ENCODE data around the gene MAGI2.
A peak's percentile ranks its signal among the peaks of the same experiment; 100 is the strongest.

The MAGI2 gene

GRCh38 chr7:79302293-79302692 lies 151.2 kb downstream of the MAGI2 start:
- DNase-seq (ENCODE audit: low spot score): no peak

- no peak for DNase-seq (ENCODE audit: low spot score)
These were observed 152.0 kb downstream of the MAGI2 start for GRCh38 chr7:79301419-79301818.

DNA sequence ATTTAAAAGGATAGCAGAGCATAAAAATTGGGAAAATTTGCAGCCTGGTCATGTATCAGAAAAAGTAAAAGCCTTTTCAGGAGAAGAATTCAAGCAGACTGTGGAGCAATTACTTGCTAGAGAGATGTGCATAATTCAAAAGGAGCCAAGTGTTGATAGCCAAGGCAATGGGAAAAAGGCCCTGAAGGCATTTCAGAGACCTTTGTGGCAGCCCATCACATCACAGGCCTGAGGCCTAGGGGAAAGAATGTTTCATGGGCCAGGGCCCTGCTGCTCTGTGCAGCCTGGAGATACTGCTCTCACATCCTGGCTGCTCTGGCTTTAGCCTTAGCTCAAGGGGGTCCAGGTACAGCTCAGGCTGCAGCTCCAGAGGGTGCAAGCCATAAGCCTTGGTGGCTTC lies 152.9 kb downstream of the MAGI2 start:
- DNase-seq (ENCODE audit: low spot score): no peak

- DNase-seq (ENCODE audit: low spot score): peak; percentile 6
These were observed 155.2 kb downstream of the MAGI2 start for GRCh38 chr7:79298145-79298760.

- no peak for DNase-seq (ENCODE audit: low spot score)
These were observed 156.7 kb downstream of the MAGI2 start for GRCh38 chr7:79296553-79297320.

DNA sequence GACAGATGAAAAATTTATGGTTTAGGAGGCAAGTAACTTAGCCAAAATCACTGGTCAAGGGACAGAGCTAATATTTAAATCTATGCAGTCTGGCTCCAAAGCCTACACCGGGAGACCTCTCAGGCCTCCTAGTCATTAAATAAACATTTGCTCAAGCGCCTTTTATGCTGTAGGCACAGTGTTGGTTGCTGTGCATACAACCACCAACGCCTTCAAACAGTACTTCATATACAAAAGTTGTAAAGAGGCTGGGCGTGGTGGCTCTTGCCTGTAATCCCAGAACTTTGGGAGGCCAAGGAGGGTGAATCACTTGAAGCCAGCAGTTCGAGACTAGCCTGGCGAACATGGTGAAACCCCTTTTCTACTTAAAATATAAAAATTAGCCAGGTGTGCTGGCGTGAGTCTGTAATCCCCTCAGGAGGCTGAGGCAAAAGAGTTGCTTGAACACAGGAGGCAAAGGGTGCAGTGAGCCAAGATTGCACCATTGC lies 159.8 kb downstream of the MAGI2 start:
- DNase-seq (ENCODE audit: low spot score): no peak

DNA sequence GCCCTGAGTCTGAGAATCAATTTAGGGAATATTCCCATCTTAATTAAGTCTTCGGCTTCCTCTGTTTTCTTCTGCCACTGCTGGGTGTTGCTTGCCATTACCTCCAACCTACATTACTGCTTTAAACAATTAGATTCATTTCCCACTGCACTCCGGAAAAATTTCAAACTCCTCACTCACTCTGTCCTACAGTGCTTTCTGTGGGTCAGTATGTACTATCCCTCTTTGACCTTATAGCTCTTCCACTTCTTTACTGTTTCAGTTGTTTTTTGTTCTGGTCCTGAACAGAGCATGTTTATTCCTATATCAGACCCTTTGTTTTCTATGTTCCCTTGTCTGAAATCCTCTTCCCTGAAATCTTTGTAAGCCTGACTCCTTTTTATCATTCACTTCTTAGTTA lies 160.6 kb downstream of the MAGI2 start:
- DNase-seq (ENCODE audit: low spot score): no peak

GRCh38 chr7:79291498-79291865 lies 162.0 kb downstream of the MAGI2 start:
- no peak for DNase-seq (ENCODE audit: low spot score)

DNA sequence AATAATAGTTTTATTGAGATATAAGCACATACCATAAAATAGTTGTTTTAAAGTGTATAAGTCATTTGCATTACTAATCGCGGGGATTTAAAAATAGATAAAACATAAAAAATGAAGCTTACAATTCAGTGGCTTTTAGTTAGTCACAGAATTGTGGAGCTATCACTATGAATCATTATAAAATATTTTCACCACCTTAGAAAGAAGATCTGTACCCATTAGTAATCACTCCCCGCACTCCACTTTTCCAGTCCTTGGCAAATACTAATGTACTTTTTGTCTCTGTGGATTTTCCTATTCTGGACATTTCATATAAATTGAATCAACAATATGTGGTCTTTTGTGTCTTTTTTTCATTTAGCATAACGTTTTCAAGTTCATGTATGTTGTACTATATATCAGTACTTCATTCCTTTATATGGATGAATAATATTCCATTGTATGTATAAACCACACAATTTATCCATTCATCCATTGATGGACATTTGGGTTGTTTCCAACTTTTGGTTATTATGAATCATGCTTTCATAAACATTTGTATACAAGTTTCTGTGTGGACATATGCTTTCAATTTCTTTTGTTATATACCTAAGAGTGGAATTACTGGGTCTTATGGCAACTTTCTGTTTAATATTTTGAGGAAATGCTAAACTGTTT lies 162.5 kb downstream of the MAGI2 start:
- DNase-seq (ENCODE audit: low spot score): no peak

DNA sequence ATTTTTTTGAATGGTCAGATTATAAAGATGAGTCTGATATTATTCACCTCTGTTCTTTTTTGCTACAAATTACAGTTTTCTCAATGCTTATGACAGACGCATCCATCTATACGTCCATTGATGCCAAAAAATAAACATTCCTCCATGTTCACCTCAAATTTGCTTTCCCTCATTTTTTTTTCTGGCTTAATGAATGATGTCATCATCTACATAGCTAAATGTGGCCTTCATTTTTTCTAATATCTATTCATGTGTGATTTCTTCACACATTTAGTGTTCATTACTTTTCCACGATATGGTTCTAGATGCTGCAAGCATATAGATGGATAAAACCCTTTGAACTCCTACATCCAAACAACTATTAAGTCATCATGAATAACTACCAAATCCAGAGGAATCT lies 163.1 kb downstream of the MAGI2 start:
- DNase-seq (ENCODE audit: low spot score): no peak

GRCh38 chr7:79288655-79289054 lies 164.8 kb downstream of the MAGI2 start:
- DNase-seq (ENCODE audit: low spot score): no peak

DNA sequence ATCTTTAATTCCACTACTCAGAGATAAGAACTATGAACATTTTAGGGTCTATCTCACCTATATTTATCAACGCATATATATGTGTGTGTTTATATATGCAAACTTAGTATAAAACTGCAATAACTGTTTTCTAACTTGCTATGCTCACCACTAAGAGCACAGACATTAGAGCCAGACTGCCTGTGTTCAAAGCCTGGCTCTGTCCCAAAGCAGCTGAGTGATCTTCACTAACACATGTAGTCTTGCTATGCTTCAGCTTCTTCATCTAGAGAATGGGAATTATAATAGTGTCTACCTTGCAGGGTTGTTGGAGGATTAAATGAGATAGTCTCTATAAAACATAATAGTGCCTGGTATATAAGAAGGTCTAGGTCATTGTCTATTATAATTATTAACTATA lies 165.5 kb downstream of the MAGI2 start:
- no peak for DNase-seq (ENCODE audit: low spot score)

DNA sequence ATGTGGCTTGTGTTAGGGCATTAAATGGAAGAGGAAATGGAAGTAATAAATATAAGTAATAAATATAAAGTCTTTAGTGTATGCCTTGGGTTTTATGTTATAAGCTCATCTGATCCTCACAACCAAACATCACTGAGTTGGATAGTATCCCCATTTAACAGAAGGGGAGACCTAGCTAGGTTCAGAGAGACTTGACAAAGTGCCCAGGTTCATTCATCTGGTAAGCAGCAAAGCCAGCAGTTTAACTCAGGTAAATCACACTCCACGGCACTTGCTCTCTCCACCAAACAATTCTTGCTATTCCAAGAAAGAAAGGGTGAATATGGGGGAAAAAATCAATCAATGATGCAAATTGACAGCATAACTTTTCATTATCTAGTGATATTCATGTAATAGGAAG lies 167.3 kb downstream of the MAGI2 start:
- DNase-seq (ENCODE audit: low spot score): no peak

- DNase-seq (ENCODE audit: low spot score): no peak
These were observed 167.7 kb downstream of the MAGI2 start for GRCh38 chr7:79285756-79286155.

DNA sequence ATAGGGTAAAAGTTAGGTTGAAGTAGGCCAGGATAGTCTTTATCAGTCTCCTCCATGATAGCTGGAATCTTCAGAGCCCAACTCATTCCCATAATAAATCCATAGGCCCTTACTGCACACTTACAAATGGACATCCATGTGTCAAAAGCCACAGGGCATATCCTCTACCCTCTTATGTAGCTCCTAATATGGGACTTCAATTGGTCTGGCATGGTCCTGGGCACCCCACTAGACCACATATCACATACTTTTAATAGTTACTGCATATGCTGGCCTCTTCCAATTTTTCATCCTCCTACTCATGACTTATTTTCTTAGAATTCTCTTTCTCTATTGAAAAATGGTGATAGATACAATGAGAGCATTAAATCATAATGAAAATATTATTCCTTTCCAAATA lies 169.3 kb downstream of the MAGI2 start:
- DNase-seq (ENCODE audit: low spot score): no peak

DNA sequence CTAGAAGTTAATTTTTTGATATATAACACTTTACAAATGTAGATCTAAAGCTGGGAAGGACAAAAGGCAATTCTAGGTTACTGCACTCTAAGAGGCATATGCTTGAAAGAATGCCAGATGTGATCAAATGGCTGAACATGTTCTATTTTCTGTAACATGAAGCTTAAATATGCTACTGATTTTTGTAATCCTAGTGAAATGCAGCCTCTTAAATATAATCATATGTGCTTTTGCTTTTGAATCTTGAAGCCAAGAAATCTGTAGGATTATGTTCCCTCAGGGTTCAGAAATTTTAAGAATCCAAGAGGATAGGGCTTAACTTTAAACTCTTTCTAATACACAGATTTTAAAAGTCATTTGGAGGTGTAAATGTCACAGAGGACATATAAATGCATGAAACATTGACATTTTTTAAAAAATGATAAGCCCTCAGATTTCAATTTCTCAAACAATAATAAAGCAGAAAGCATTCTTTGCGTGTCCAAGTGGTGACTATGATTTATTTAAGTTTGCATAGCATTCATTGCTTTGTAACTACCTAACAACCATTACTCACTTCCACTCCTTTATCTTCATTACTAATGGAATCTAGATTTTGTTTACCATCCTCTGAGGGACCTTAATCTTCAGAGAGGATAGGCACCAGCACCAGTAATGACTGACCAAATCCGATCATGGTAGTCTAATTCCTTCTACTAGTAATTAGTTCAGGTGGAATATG lies 170.4 kb downstream of the MAGI2 start:
- DNase-seq (ENCODE audit: low spot score): no peak

DNA sequence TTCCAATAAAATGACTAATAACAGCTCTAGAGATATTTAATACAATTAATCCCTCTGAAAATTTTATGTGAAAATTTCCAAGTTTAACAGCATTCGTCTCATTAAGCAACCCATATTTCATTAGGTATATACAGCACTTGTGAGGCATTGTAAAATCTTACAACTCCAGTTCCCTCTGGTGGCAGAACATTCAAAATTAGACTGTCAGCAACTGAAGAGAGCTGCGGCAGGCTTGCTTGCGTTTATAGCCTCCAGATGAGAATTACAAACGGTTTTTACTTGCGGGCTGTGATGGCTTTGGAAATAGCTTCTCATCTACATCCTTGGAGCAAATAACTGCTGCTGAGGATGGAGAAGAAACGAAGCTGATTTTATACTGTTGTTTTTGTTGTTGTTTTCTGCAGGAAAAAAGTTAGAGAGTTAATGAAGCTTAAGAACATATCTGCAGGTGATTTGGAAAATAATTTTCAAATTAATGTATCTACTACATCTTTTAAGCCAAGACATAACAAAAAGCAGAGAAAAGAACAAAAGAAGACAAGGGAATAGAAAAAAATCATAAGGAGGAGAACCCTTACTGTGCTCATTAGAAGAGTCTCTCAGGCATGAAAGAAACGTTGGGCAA lies 171.3 kb downstream of the MAGI2 start:
- DNase-seq (ENCODE audit: low spot score): no peak

GRCh38 chr7:79281426-79281825 lies 172.0 kb downstream of the MAGI2 start:
- DNase-seq (ENCODE audit: low spot score): no peak

DNA sequence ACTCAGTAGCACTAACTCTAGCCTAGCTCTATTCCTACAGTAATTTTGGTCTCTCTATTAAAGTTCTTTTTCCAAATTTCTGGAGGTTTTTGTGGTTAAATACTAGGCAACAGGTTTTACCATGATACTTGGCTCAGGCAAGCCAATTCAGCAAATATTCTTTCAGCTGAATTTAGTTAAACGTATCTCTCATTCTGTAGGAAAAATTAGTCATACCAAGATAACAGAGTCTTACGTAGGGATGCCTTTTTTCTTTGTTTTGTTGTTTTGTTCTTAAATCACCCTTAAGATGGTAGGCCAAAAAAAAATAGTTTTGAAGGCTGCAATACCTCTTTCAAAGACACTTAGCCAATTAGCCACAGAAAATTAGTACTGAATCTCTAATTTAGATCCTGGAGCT lies 180.5 kb downstream of the MAGI2 start:
- no peak for DNase-seq (ENCODE audit: low spot score)

GRCh38 chr7:79272066-79272669 lies 181.3 kb downstream of the MAGI2 start:
- peak; percentile 27 for DNase-seq (ENCODE audit: low spot score)

- no peak for DNase-seq (ENCODE audit: low spot score)
These were observed 184.7 kb downstream of the MAGI2 start for GRCh38 chr7:79268730-79269129.

GRCh38 chr7:79258826-79259225 lies 194.6 kb downstream of the MAGI2 start:
- no peak for DNase-seq (ENCODE audit: low spot score)

Data from activated CD4-positive, alpha-beta T cell treated with anti-CD3 and anti-CD28 coated beads, Interleukin-2, Interleukin-4, amounts not matched to agents 100 ng/mL and 50 ng/mL, durations not matched to agents 16 hours and 8 hours (primary cell).